Stomach (tissue), 9 donors: ENCODE measurements around the gene SLC25A42. TPM values are rescaled to one million over a fixed set of nuclear protein-coding genes. Genes with fewer than 3 reads are reported as not detected.
"Not testable (repeated sequence)": the region's sequence is repeated elsewhere in the genome, so short reads cannot be mapped to it uniquely, and the experiment has no call there.

Source experiments
- DNase-seq, 2 donors: peaks; one replicate each; pipeline versions ENCODE4 v3.0.0 to v3.0.0-alpha.2; 2013 to 2019
- H3K27ac ChIP-seq, 5 donors: fragments of 200-600 bp in 4 of 5; sonication (generic) in 4 of 5; one replicate each; pipeline ENCODE4 v1.5.1; 2013 to 2019; ENCODE audit warnings: mild to moderate bottlenecking in 1 of 5, moderate library complexity in 1 of 5
- H3K27me3 ChIP-seq, 3 donors: fragments of 200-600 bp; sonication (generic); one replicate each; pipeline ENCODE4 v1.5.1; 2017 to 2019; ENCODE audit warnings: mixed run types in 1 of 3
- H3K36me3 ChIP-seq, 4 donors: fragments of 200-600 bp; sonication (generic); 1 replicate in 3 of 4; 2 replicates in 1 of 4; pipeline ENCODE4 v1.5.1; 2016 to 2019
- H3K4me1 ChIP-seq, 4 donors: fragments of 200-600 bp; sonication (generic); one replicate each; pipeline ENCODE4 v1.5.1; 2016 to 2019
- H3K4me3 ChIP-seq, 4 donors: fragments of 200-600 bp; sonication (generic) in 3 of 4; one replicate each; pipeline ENCODE4 v1.5.1; 2016 to 2019; ENCODE audit warnings: mild to moderate bottlenecking in 1 of 4
- H3K9me3 ChIP-seq, 4 donors: fragments of 200-600 bp; sonication (generic); one replicate each; pipeline ENCODE4 v1.5.1; 2016 to 2019
- EP300 ChIP-seq: sonication (generic); formaldehyde crosslinking; IDR thresholded peaks from one replicate; pipeline ENCODE4 v1.6.1; 2017; ENCODE audit warnings: antibody characterized with exemption
- POLR2A ChIP-seq, 4 donors: fragments of 450-650 bp; IDR thresholded peaks; one replicate each; pipeline ENCODE4 v1.6.1; 2016; ENCODE audit warnings: antibody characterized with exemption in 4 of 4, control low read depth in 2 of 4, mild to moderate bottlenecking in 1 of 4, moderate library complexity in 1 of 4
- POLR2AphosphoS5 ChIP-seq, 3 donors: sonication (generic); formaldehyde crosslinking; IDR thresholded peaks; one replicate each; pipeline ENCODE4 v1.6.1; 2016; ENCODE audit warnings: antibody characterized with exemption in 3 of 3
- WGBS, 5 donors: extraction: QIAGEN DNeasy Blood & Tissue Kit in 3 of 5; methylation state at CpG; one replicate each; pipeline versions ENCODE4 v1.1.5 to v1.1.7; 2013 to 2018; 5-methylcytosine and 5-hydroxymethylcytosine counted together
- intact Hi-C: fragments of 100-400 bp; cut with DNase I; formaldehyde crosslinking; loops from one replicate; pipeline ENCODE4 v1.15.1; 2023; ENCODE audit warnings: low total_unique reads
- polyA plus RNA-seq, 3 donors: library from polyadenylated mRNA; stranded (reverse); fragments of 200-250 nt; gene quantifications; one replicate each; pipeline ENCODE4 v1.2.3, GENCODE V29; 2013
- total RNA-seq, 5 donors: library from RNA; depleted of rRNA; stranded (reverse); fragments of >200 nt; gene quantifications; one replicate each; pipeline versions ENCODE4 v1.1.0 to v1.2.3, GENCODE V29; 2014 to 2016
- TF ChIP-seq, protein P1 (sequence below), 7 experiments: fragments of 450-650 bp in 4 of 7; fragments of 200-600 bp in 3 of 7; sonication (generic) in 3 of 7; IDR thresholded peaks; one replicate each; pipeline ENCODE4 v1.5.1; 2016 to 2019; ENCODE audit warnings: antibody characterized with exemption in 7 of 7, control low read depth in 2 of 7, mild to moderate bottlenecking in 1 of 7
- donor health status: healthy with polysubstance abuse.
- donor health status: Bipolar disorder and iron deficiency.
- donor health status: healthy.

Gene SLC25A42
- total and polyA plus RNA-seq, 8 donors = 3.7 to 54.8 (median 6.7) TPM

DNA sequence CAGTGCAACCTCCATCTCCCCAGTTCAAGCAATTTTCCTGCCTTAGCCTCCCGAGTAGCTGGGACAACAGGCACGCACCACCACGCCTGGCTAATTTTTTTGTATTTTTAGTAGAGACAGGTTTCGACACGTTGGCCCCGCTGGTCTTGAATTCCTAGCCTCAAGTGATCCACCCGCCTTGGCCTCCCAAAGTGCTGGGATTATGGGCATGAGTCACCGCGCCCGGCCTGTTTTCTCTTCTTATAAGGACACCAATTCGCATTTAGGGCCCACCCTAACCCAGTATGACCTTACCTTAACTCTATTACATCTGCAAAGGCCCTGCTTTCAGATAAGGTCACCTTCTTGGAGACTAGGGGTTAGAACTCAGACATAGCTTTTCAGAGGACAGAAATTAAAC, 39.4 kb downstream of the SLC25A42 start:
- Histone ChIP-seq H3K4me3 (no peak overlapping the region), H3K36me3 (peaks cover 0 to 55% (median 35%) of the 10 kb centered on the region in 4 donors), H3K4me1 (peaks cover 4 to 17% (median 12%) of the 10 kb centered on the region in 4 donors), H3K9me3 (no peaks in the 10 kb centered on the region), H3K27ac (no peak overlapping the region), H3K27me3 (no peaks in the 10 kb centered on the region)
- no peak for DNase-seq
- TF ChIP-seq EP300 = no peak
- whole genome bisulfite sequencing, 5 donors = 94 to 98% (median 95%) methylated on average over 11 of the region's 11 CpGs
- intact Hi-C loops = no loop called here

DNA sequence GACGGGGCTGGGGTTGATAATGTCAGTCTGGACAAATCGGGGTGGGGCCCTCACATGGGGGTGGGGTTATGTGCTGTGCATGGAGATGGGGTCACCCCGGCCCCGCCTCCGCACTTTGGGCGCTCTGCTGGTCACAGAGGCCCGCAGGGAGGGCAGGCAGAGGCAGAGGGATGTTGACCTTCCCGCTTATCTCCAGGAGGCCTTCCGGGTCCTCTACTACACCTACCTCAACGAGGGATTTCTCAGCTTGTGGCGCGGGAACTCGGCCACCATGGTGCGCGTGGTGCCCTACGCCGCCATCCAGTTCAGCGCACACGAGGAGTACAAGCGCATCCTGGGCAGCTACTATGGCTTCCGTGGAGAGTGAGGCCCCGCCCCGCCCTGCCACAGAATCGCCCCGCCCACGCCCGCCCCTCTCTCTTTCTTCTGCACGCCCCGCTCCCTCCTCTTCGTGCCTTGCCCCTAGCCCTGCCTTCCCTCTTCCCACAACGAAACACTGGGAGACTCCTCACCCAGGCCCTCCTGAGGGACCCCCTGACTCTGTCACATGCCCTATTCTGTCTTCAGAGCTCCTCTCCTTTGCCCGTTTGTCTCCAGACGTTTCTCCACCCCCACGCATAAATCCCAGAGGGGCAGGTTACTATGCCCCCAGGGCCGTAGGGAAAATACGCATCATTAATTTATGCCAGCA, 41.7 kb downstream of the SLC25A42 start:
- Histone ChIP-seq H3K27ac (peak overlapping the region in 2 of 5 donors; percentile 46 to 51), H3K27me3 (peaks cover 0 to 5% (median 0%) of the 10 kb centered on the region in 3 donors), H3K4me3 (peak overlapping the region; percentile 35 to 45 (median 38)), H3K36me3 (peaks cover 0 to 34% (median 26%) of the 10 kb centered on the region in 4 donors), H3K4me1 (peaks cover 9 to 31% (median 19%) of the 10 kb centered on the region in 4 donors), H3K9me3 (no peaks in the 10 kb centered on the region)
- WGBS, 5 donors = 15 to 30% (median 21%) methylated on average over 34 to 36 of the region's 36 CpGs
- peak; percentile 51 to 91 for DNase-seq
- TF ChIP-seq, protein P1, sequence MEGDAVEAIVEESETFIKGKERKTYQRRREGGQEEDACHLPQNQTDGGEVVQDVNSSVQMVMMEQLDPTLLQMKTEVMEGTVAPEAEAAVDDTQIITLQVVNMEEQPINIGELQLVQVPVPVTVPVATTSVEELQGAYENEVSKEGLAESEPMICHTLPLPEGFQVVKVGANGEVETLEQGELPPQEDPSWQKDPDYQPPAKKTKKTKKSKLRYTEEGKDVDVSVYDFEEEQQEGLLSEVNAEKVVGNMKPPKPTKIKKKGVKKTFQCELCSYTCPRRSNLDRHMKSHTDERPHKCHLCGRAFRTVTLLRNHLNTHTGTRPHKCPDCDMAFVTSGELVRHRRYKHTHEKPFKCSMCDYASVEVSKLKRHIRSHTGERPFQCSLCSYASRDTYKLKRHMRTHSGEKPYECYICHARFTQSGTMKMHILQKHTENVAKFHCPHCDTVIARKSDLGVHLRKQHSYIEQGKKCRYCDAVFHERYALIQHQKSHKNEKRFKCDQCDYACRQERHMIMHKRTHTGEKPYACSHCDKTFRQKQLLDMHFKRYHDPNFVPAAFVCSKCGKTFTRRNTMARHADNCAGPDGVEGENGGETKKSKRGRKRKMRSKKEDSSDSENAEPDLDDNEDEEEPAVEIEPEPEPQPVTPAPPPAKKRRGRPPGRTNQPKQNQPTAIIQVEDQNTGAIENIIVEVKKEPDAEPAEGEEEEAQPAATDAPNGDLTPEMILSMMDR (IDR thresholded peaks at IDR 0.05) = no peak
- TF ChIP-seq EP300 (no peak), POLR2AphosphoS5 (IDR thresholded peaks at IDR 0.05) (no peak), POLR2A (IDR thresholded peaks at IDR 0.05) (no peak)
- intact Hi-C loops = no loop called here

DNA sequence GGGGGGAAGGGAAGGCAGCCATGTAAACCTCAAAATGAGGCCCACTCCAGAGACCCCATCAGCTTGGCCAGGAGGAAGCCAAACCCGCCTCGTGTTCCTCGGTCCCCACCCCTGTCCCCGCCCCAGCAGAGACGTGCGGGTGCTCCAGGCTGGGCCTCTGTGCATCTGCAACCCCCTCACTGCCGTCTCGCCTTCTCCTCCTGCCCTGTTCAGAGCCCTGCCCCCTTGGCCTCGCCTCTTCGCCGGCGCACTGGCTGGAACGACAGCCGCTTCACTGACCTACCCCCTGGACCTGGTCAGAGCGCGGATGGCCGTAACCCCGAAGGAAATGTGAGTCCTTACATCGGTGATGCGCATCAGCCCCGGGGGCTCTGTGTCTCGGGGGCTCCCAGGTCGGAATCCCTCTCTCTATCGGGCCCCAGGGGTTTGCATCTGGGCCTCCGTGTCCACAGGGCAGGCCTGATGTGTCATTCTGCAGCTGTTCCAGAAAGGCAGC, 42.3 kb downstream of the SLC25A42 start:
- 35 to 52% (median 42%) methylated on average over 22 to 25 of the region's 25 CpGs for WGBS, 5 donors
- H3K9me3 ChIP-seq = no peaks in the 10 kb centered on the region
- peaks cover 0 to 11% (median 0%) of the 10 kb centered on the region in 3 donors for H3K27me3 ChIP-seq
- DNase-seq = peak in 1 of 2 donors; percentile 64
- H3K4me3 ChIP-seq = peak overlapping the region; percentile 35 to 45 (median 38)
- peaks cover 15 to 37% (median 25%) of the 10 kb centered on the region in 4 donors for H3K4me1 ChIP-seq
- H3K27ac ChIP-seq = peak overlapping the region in 3 of 5 donors; percentile 11 to 51 (median 46)
- no peak for TF ChIP-seq POLR2AphosphoS5 (IDR thresholded peaks at IDR 0.05)
- TF ChIP-seq EP300 = no peak
- no peak for TF ChIP-seq POLR2A (IDR thresholded peaks at IDR 0.05)
- TF ChIP-seq, protein P1 (IDR thresholded peaks at IDR 0.05) = no peak
- peaks cover 0 to 28% (median 20%) of the 10 kb centered on the region in 4 donors for H3K36me3 ChIP-seq
- intact Hi-C loops = no loop called here

DNA sequence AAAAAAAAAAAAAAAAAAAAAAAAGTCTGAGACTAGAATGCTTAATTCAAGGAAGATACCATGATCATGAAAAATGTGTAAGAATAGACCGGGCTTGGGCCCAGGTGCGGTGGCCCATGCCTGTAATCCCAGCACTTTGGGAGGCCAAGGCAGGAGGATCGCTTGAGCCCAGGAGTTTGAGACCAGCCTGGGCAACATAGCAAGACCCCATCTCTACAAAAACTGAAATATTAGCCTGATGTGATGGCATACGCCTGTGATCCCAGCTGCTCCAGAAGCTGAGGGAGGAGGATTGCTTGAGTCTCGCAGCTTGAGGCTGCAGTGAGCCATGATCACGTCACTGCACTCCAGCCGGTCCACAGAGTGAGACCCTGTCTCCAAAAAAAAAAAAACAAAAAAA, 43.1 kb downstream of the SLC25A42 start:
- intact Hi-C loops, H3K4me3 ChIP-seq, DNase-seq, H3K9me3 ChIP-seq, H3K27ac ChIP-seq: not testable (repeated sequence)
- peaks cover 0 to 20% (median 13%) of the 10 kb centered on the region in 4 donors for H3K36me3 ChIP-seq
- 92 to 100% (median 97%) methylated on average over 7 of the region's 7 CpGs for WGBS, 5 donors
- H3K27me3 ChIP-seq = peaks cover 0 to 12% (median 0%) of the 10 kb centered on the region in 3 donors
- peaks cover 15 to 40% (median 29%) of the 10 kb centered on the region in 4 donors for H3K4me1 ChIP-seq

DNA sequence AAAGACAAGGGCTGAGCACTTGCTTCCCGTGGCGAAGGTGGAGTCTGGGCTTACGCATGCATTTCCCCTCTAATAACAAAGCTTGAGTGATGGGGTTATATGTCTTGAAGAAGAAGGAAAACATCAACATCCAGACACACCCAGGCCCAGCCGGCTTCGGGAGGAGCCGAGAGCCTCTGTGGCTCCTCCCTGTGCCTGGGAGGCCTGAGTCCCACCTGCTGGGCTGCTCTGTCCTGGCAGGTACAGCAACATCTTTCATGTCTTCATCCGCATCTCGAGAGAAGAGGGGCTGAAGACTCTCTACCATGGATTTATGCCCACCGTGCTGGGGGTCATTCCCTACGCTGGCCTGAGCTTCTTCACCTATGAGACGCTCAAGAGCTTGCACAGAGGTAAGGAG, 43.9 kb downstream of the SLC25A42 start:
- TF ChIP-seq POLR2AphosphoS5 (IDR thresholded peaks at IDR 0.05) = no peak
- no peak for TF ChIP-seq POLR2A (IDR thresholded peaks at IDR 0.05)
- TF ChIP-seq, protein P1 (IDR thresholded peaks at IDR 0.05) = no peak
- no peak for TF ChIP-seq EP300
- 81 to 89% (median 87%) methylated on average over 11 of the region's 11 CpGs for WGBS, 5 donors
- H3K36me3 ChIP-seq = peaks cover 0 to 15% (median 11%) of the 10 kb centered on the region in 4 donors
- H3K27me3 ChIP-seq = peaks cover 0 to 12% (median 0%) of the 10 kb centered on the region in 3 donors
- peaks cover 15 to 40% (median 29%) of the 10 kb centered on the region in 4 donors for H3K4me1 ChIP-seq
- no peak for DNase-seq
- no peak overlapping the region for H3K27ac ChIP-seq
- H3K9me3 ChIP-seq = no peaks in the 10 kb centered on the region
- intact Hi-C loops = no loop called here
- no peak overlapping the region for H3K4me3 ChIP-seq
